NCI-H2081 treated with DMSO at 0.1 percent for 48 hours (cell line): ENCODE results near the gene C5orf52.
"Not testable (repeated sequence)": the region's sequence is repeated elsewhere in the genome, so short reads cannot be mapped to it uniquely, and the experiment has no call there.

Experiments
- DNase-seq: peaks from one replicate; lab custom pipeline; 2025; lab: John Stamatoyannopoulos, UW

C5orf52 gene

GRCh38 chr5:157726607-157727006 lies 55.3 kb downstream of the C5orf52 start:
- not testable (repeated sequence) for DNase-seq

GRCh38 chr5:157727858-157728257 lies 56.5 kb downstream of the C5orf52 start:
- not testable (repeated sequence) for DNase-seq
